ENCODE data around the gene ETNK1. TPM values are rescaled to one million over a fixed set of nuclear protein-coding genes. Genes with fewer than 3 reads are reported as not detected.

ETNK1 gene
- total RNA-seq, 2 experiments from 2014 or later: 24.3 to 26.4 TPM

DNA sequence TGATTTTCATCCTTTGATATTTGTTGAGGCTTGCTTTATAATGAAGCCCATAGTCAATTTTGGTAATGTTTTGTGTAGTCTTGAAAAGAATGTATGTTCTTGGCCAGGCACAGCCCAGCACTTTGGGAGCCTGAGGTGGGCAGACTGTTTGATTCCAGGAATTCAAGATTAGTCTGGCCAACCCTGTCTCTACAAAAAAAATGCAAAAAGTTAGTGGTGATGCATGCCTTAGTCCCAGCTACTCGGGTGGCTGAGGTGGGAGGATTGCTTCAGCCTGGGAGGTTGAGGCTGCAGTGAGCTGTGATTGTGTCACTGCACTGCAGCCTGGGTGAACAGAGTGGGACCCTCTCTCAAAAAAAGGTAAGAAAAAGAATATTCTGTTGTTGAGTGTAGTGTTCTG, 10.8 kb downstream of the ETNK1 start:
- Mint-ChIP-seq H3K36me3 (ENCODE audit: low read depth) (peaks cover 29% of the 10 kb centered on the region), H3K27ac (no peak overlapping the region), H3K4me1 (ENCODE audit: low read depth) (peaks cover 72% of the 10 kb centered on the region), H3K27me3 (no peaks in the 10 kb centered on the region), H3K4me3 (peak overlapping the region; percentile 3), H3K9me3 (no peaks in the 10 kb centered on the region)
- ChIA-PET CTCF (interaction anchor here (0.7 kb wide), 1 partner anchor 106 kb away, joined by 3 read pairs; no protein-coding TSS in a partner anchor), POLR2A (interaction anchor here (2.0 kb wide), 1 partner anchor 11 kb away, joined by 4 read pairs; the partner anchor contains the start of gene ETNK1)
- intact Hi-C loops (cut with DNase I, micrococcal nuclease): loop anchor here in 1 of 2 experiments (10.0 kb wide), 2 partner anchors 551 to 1131 kb away; partner anchors contain the start of genes GOLT1B and RECQL
- peaks cover 11% of the 10 kb centered on the region for H3K4me1 ChIP-seq (ENCODE audit: insufficient read depth, low read length)
- DNase-seq (no peak), ATAC-seq (ENCODE audit: poor library complexity) (no peak)
- H3K9me3 ChIP-seq (ENCODE audit: control insufficient read depth in 1 of 2, insufficient read depth in 1 of 2, low read length in 2 of 2): no peaks in the 10 kb centered on the region
- TF ChIP-seq, protein P1, sequence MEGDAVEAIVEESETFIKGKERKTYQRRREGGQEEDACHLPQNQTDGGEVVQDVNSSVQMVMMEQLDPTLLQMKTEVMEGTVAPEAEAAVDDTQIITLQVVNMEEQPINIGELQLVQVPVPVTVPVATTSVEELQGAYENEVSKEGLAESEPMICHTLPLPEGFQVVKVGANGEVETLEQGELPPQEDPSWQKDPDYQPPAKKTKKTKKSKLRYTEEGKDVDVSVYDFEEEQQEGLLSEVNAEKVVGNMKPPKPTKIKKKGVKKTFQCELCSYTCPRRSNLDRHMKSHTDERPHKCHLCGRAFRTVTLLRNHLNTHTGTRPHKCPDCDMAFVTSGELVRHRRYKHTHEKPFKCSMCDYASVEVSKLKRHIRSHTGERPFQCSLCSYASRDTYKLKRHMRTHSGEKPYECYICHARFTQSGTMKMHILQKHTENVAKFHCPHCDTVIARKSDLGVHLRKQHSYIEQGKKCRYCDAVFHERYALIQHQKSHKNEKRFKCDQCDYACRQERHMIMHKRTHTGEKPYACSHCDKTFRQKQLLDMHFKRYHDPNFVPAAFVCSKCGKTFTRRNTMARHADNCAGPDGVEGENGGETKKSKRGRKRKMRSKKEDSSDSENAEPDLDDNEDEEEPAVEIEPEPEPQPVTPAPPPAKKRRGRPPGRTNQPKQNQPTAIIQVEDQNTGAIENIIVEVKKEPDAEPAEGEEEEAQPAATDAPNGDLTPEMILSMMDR (IDR thresholded peaks at IDR 0.05): no peak
- H3K4me3 ChIP-seq (ENCODE audit: low read length): no peak overlapping the region
- peaks cover 3% of the 10 kb centered on the region for H3K36me3 ChIP-seq (ENCODE audit: insufficient read depth, low read length)
- no peak overlapping the region for H3K27ac ChIP-seq (ENCODE audit: low read depth in 1 of 2, low read length in 2 of 2)
- no peaks in the 10 kb centered on the region for H3K27me3 ChIP-seq (ENCODE audit: control insufficient read depth in 1 of 2, insufficient read depth in 2 of 2, low read length in 2 of 2)

DNA sequence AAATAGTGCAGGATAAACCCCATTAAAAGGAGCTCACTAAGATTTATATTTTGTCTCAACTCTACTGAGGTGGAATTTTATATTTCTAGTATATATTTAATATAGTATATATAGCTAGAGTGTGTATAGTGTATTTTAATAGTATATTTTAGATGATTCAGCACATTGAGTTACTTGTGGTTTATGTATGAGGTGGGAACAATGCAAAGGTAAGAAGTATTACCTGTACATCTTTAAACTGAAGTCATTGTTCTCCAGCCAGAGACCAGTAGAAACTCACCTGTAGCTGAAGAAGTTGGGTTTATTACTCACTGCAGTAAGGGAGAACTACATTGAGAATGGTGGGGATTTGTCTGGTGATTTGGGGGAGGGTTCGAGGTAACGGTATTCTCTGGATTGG, 15.9 kb downstream of the ETNK1 start:
- POLR2A ChIA-PET: no interaction called here
- ATAC-seq (ENCODE audit: poor library complexity) (no peak), DNase-seq (no peak)
- Histone ChIP-seq H3K4me1 (ENCODE audit: insufficient read depth, low read length) (peaks cover 6% of the 10 kb centered on the region), H3K27ac (ENCODE audit: low read depth in 1 of 2, low read length in 2 of 2) (no peak overlapping the region), H3K36me3 (ENCODE audit: insufficient read depth, low read length) (peaks cover 7% of the 10 kb centered on the region), H3K9me3 (ENCODE audit: control insufficient read depth in 1 of 2, insufficient read depth in 1 of 2, low read length in 2 of 2) (no peaks in the 10 kb centered on the region), H3K4me3 (ENCODE audit: low read length) (no peak overlapping the region), H3K27me3 (ENCODE audit: control insufficient read depth in 1 of 2, insufficient read depth in 2 of 2, low read length in 2 of 2) (no peaks in the 10 kb centered on the region)
- TF ChIP-seq, protein P1 (IDR thresholded peaks at IDR 0.05): no peak
- Mint-ChIP-seq H3K4me3 (no peak overlapping the region), H3K9me3 (no peaks in the 10 kb centered on the region), H3K27me3 (no peaks in the 10 kb centered on the region), H3K27ac (no peak overlapping the region), H3K4me1 (ENCODE audit: low read depth) (peaks cover 69% of the 10 kb centered on the region), H3K36me3 (ENCODE audit: low read depth) (peaks cover 20% of the 10 kb centered on the region)
- intact Hi-C loops (cut with DNase I, micrococcal nuclease): no loop called here
- CTCF ChIA-PET: interaction anchor here (1.4 kb wide), 1 partner anchor 16 kb away, joined by 3 read pairs; no protein-coding TSS in a partner anchor

DNA sequence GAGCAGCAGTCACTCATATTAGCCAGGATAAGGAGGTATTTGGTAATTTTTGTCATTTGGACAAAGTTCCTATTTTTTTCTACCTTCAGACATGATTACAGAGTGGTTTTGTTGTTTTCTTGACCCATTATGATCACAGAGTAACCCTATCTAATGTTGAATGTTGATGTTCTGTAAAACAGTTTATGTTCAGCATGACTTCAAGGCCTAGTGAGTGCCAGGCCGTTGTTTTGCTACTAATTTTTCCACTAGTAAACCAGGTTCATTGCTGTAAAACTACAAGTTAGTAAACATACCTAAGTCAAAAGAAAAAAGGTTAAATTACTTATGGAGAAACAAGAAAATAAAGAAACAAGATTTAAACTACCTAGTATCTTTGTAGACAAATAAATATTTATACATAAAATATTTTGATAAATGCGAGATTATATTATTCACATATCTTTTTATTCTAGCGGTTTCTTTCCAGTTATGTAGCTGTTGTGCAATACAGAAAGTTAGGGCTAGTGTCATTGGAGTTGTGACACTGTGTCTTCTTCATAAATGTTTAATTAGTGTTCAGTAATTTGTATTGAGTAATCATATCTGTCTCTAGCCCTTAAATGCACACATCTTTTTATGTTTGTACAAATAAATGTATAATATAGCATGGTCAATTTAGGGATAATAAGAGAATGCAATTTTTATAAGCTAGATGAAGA, 16.5 kb downstream of the ETNK1 start:
- Histone ChIP-seq H3K4me1 (ENCODE audit: insufficient read depth, low read length) (peaks cover 5% of the 10 kb centered on the region), H3K27ac (ENCODE audit: low read depth in 1 of 2, low read length in 2 of 2) (no peak overlapping the region), H3K9me3 (ENCODE audit: control insufficient read depth in 1 of 2, insufficient read depth in 1 of 2, low read length in 2 of 2) (no peaks in the 10 kb centered on the region), H3K27me3 (ENCODE audit: control insufficient read depth in 1 of 2, insufficient read depth in 2 of 2, low read length in 2 of 2) (no peaks in the 10 kb centered on the region), H3K36me3 (ENCODE audit: insufficient read depth, low read length) (peaks cover 9% of the 10 kb centered on the region), H3K4me3 (ENCODE audit: low read length) (no peak overlapping the region)
- H3K36me3 Mint-ChIP-seq (ENCODE audit: low read depth): peaks cover 18% of the 10 kb centered on the region
- POLR2A ChIA-PET: interaction anchor here (0.6 kb wide), 1 partner anchor 97 kb away, joined by 3 read pairs; the partner anchor contains the start of gene C2CD5
- H3K27me3 Mint-ChIP-seq: no peaks in the 10 kb centered on the region
- no peaks in the 10 kb centered on the region for H3K9me3 Mint-ChIP-seq
- no peak for ATAC-seq (ENCODE audit: poor library complexity)
- no peak overlapping the region for H3K4me3 Mint-ChIP-seq
- H3K4me1 Mint-ChIP-seq (ENCODE audit: low read depth): peaks cover 66% of the 10 kb centered on the region
- TF ChIP-seq, protein P1 (IDR thresholded peaks at IDR 0.05): no peak
- no peak for DNase-seq
- intact Hi-C loops (cut with DNase I, micrococcal nuclease): no loop called here
- no peak overlapping the region for H3K27ac Mint-ChIP-seq
- CTCF ChIA-PET: interaction anchor here (1.4 kb wide), 1 partner anchor 15 kb away, joined by 3 read pairs; no protein-coding TSS in a partner anchor

All from CD4-positive, alpha-beta T cell (primary cell).